ENCODE data around the gene CCDC74B.

CCDC74B gene

DNA sequence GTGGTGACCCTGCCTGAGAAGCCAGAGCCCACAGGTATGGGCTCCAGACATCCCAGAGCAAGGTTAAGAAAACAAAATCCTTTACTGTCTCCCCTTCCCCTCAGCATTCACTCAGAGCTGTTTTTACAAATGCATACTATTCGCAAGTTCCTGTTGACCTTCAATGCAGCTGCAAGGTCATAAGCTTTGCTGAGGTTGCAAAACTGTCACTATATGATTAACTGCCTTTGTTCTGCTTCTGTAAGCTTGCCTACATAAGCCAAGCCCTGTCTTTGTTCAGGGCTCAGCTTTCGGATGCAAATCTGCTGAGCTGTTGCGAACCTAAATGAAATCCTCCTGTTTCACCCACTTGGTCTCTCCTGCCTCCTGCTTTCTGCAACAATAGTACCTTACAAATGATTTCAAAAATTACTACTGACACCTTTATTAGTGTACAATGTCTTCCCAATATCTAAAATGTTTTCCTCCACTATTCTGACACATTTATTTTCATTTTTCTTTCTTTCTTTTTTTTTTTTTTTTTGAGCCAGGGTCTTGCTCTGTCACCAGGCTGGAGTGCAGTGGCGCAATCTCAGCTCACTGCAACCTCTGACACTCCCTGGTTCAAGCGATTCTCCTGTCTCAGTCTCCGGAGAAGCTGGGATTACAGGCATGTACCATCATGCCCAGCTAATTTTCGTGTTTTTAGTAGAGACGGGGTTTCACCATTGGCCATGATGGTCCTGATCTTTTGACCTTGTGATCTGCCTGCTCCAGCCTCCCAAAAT, 42.1 kb downstream of the CCDC74B start:
- DNase-seq = peak; percentile 19

Measured in right kidney (tissue), 1 donor.